H1 (cell line): ENCODE results near the gene TAF7L. TPM values are rescaled to one million over a fixed set of nuclear protein-coding genes. Genes with fewer than 3 reads are reported as not detected.
"Not testable (repeated sequence)": the region's sequence is repeated elsewhere in the genome, so short reads cannot be mapped to it uniquely, and the experiment has no call there.

Experiments used
- CTCF ChIA-PET: fragments of 300-600 bp; sonication (Branson Sonifier 250); formaldehyde crosslinking; loops from one replicate; lab custom pipeline; 2021; ENCODE audit not compliant: partially characterized antibody; lab: Charles Lee
- POLR2A ChIA-PET: fragments of 300-600 bp; sonication (Branson Sonifier 250); formaldehyde crosslinking; loops from one replicate; lab custom pipeline; 2021; ENCODE audit warnings: inconsistent platforms; ENCODE audit not compliant: partially characterized antibody; lab: Charles Lee
- DNase-seq, 2 experiments: peaks; one replicate each; pipeline versions ENCODE4 v3.0.0 to v3.0.0-alpha.2; 2010 to 2022; ENCODE audit warnings: low spot score in 2 of 2, low read depth in 1 of 2, mixed read lengths in 1 of 2
- FAIRE-seq: peaks from 2 replicates; lab custom pipeline; 2011; peaks lifted over from hg19 to GRCh38; lab: Jason Lieb, UNC
- H2AFZ ChIP-seq: 2 replicates; pipeline ENCODE4 v1.8.1; 2012; ENCODE audit warnings: low read length, inconsistent platforms
- H2AK5ac ChIP-seq: 2 replicates; pipeline ENCODE4 v1.6.1; 2013; ENCODE audit warnings: low read depth, low read length
- H2BK120ac ChIP-seq: replicated peaks from 2 replicates; pipeline ENCODE3; 2013; ENCODE audit warnings: low read depth, low read length, inconsistent platforms
- H2BK12ac ChIP-seq: 2 replicates; pipeline ENCODE4 v1.6.1; 2013; ENCODE audit warnings: low read depth, low read length
- H2BK15ac ChIP-seq: 2 replicates; pipeline ENCODE4 v1.6.1; 2013; ENCODE audit warnings: low read length
- H2BK20ac ChIP-seq: 2 replicates; pipeline ENCODE4 v1.6.1; 2013; ENCODE audit warnings: low read length
- H2BK5ac ChIP-seq: 2 replicates; pipeline ENCODE4 v1.6.1; 2013; ENCODE audit warnings: low read depth, low read length
- H3K14ac ChIP-seq: 2 replicates; pipeline ENCODE4 v1.6.1; 2013; ENCODE audit warnings: inconsistent platforms; ENCODE audit not compliant: insufficient read length
- H3K18ac ChIP-seq: 2 replicates; pipeline ENCODE4 v1.6.1; 2013; ENCODE audit warnings: low read length; ENCODE audit errors: extremely low read depth
- H3K23ac ChIP-seq: 2 replicates; pipeline ENCODE4 v1.6.1; 2013; ENCODE audit warnings: inconsistent platforms; ENCODE audit not compliant: insufficient read length
- H3K23me2 ChIP-seq: 2 replicates; pipeline ENCODE4 v1.6.1; 2013; ENCODE audit warnings: low read depth, low read length
- H3K27ac ChIP-seq: 2 replicates; pipeline ENCODE4 v1.6.1; 2011; ENCODE audit warnings: low read depth, low read length, inconsistent platforms
- H3K27me3 ChIP-seq, 4 experiments: replicated peaks in 1 of 4; 1 replicate in 1 of 4; 2 replicates in 3 of 4; pipeline versions ENCODE4 v1.6.1 to v1.8.1; 2011 to 2013; ENCODE audit warnings: low read length in 3 of 4, mild to moderate bottlenecking in 3 of 4, inconsistent platforms in 2 of 4, mixed read lengths in 2 of 4, moderate library complexity in 1 of 4; ENCODE audit not compliant: control insufficient read depth in 3 of 4, insufficient read depth in 3 of 4; ENCODE audit errors: extremely low read depth in 1 of 4
- H3K36me3 ChIP-seq, 4 experiments: 2 replicates each; pipeline versions ENCODE4 v1.6.1 to v1.8.1; 2011 to 2013; ENCODE audit warnings: mild to moderate bottlenecking in 4 of 4, low read length in 3 of 4, moderate library complexity in 2 of 4, control low read depth in 1 of 4, inconsistent platforms in 1 of 4; ENCODE audit not compliant: insufficient read depth in 4 of 4, control insufficient read depth in 2 of 4
- H3K4ac ChIP-seq: replicated peaks from 2 replicates; pipeline ENCODE3; 2013; ENCODE audit warnings: low read length, low read depth, mixed read lengths, inconsistent platforms; ENCODE audit not compliant: insufficient read length
- H3K4me1 ChIP-seq, 4 experiments: replicated peaks in 1 of 4; 1 replicate in 1 of 4; 2 replicates in 3 of 4; pipeline versions ENCODE4 v1.6.1 to v1.8.1; 2011 to 2013; ENCODE audit warnings: low read length in 3 of 4, inconsistent platforms in 2 of 4, mixed read lengths in 1 of 4; ENCODE audit not compliant: insufficient read depth in 4 of 4, control insufficient read depth in 3 of 4
- H3K4me2 ChIP-seq, 2 experiments: 2 replicates each; pipeline versions ENCODE4 v1.6.1 to v1.8.1; 2011 to 2013; ENCODE audit warnings: low read depth in 2 of 2, low read length in 2 of 2, control low read depth in 1 of 2, inconsistent platforms in 1 of 2, mild to moderate bottlenecking in 1 of 2; ENCODE audit not compliant: insufficient read depth in 1 of 2
- H3K4me3 ChIP-seq, 4 experiments: fragments of 200-600, 300-600 bp in 1 of 4; sonication (generic), shearing (Covaris generic), sonication (Bioruptor Twin) in 1 of 4; 2 replicates each; pipeline versions ENCODE4 v1.5.1 to v1.8.1; 2011 to 2016; ENCODE audit warnings: low read length in 4 of 4, low read depth in 3 of 4, control low read depth in 2 of 4, inconsistent platforms in 2 of 4, mild to moderate bottlenecking in 2 of 4, mixed read lengths in 1 of 4, moderate library complexity in 1 of 4; ENCODE audit not compliant: insufficient read depth in 2 of 4; ENCODE audit errors: extremely low read depth in 1 of 4
- H3K56ac ChIP-seq: replicated peaks from 2 replicates; pipeline ENCODE3; 2013; ENCODE audit warnings: low read depth, mild to moderate bottlenecking, mixed read lengths, low read length, inconsistent platforms; ENCODE audit not compliant: insufficient read length
- H3K79me1 ChIP-seq: 2 replicates; pipeline ENCODE4 v1.6.1; 2013; ENCODE audit warnings: low read depth, low read length, control low read depth
- H3K79me2 ChIP-seq, 2 experiments: 2 replicates each; pipeline versions ENCODE4 v1.6.1 to v1.8.1; 2012 to 2013; ENCODE audit warnings: low read length in 2 of 2, mild to moderate bottlenecking in 2 of 2, inconsistent platforms in 1 of 2; ENCODE audit not compliant: insufficient read depth in 2 of 2, control insufficient read depth in 1 of 2
- H3K9ac ChIP-seq, 4 experiments: replicated peaks in 1 of 4; 1 replicate in 1 of 4; 2 replicates in 3 of 4; pipeline versions ENCODE4 v1.6.1 to v1.8.1; 2011 to 2013; ENCODE audit warnings: low read depth in 3 of 4, low read length in 3 of 4, control low read depth in 2 of 4, mild to moderate bottlenecking in 2 of 4, moderate library complexity in 2 of 4, inconsistent platforms in 1 of 4; ENCODE audit errors: extremely low read depth in 1 of 4
- H3K9me3 ChIP-seq, 2 experiments: 2 replicates each; pipeline versions ENCODE4 v1.6.1 to v1.8.1; 2012 to 2013; ENCODE audit warnings: mild to moderate bottlenecking in 2 of 2, moderate library complexity in 2 of 2, control low read depth in 1 of 2, inconsistent platforms in 1 of 2, low read depth in 1 of 2, low read length in 1 of 2, mixed read lengths in 1 of 2; ENCODE audit not compliant: insufficient read depth in 2 of 2
- H4K20me1 ChIP-seq, 2 experiments: replicated peaks in 1 of 2; 2 replicates each; pipeline versions ENCODE3 to v1.8.1; 2011 to 2013; ENCODE audit warnings: inconsistent platforms in 2 of 2, low read length in 2 of 2, mild to moderate bottlenecking in 1 of 2; ENCODE audit not compliant: insufficient read depth in 2 of 2, control insufficient read depth in 1 of 2
- H4K5ac ChIP-seq: 2 replicates; pipeline ENCODE4 v1.6.1; 2013; ENCODE audit warnings: low read length, low read depth, mixed read lengths, inconsistent platforms; ENCODE audit not compliant: insufficient read length
- H4K8ac ChIP-seq: 2 replicates; pipeline ENCODE4 v1.8.0; 2013; ENCODE audit warnings: mild to moderate bottlenecking, moderate library complexity, low read length, inconsistent platforms; ENCODE audit not compliant: insufficient read depth; ENCODE audit errors: extremely low read depth
- H4K91ac ChIP-seq: replicated peaks from 2 replicates; pipeline ENCODE3; 2013; ENCODE audit warnings: low read length, mixed read lengths, inconsistent platforms; ENCODE audit not compliant: insufficient read length
- whole genome bisulfite sequencing, 2 experiments: shearing (Covaris generic) in 1 of 2; methylation state at CpG; one replicate each; pipeline versions ENCODE4 v1.1.6 to v1.1.7; 2013 to 2015; ENCODE audit warnings: low lambda C conversion rate in 2 of 2, mixed read lengths in 2 of 2, inconsistent platforms in 1 of 2, low coverage in 1 of 2, missing lambda C conversion rate in 1 of 2; ENCODE audit not compliant: insufficient replicate concordance in 2 of 2, insufficient coverage in 1 of 2, insufficient read length in 1 of 2; ENCODE audit errors: extremely low coverage in 1 of 2, missing lambda C conversion rate in 1 of 2; 5-methylcytosine and 5-hydroxymethylcytosine counted together
- polyA plus RNA-seq, 7 experiments: library from polyadenylated mRNA; depleted of rRNA in 3 of 7; stranded (reverse) in 5 of 7; unstranded in 2 of 7; fragments of >200 nt in 5 of 7; fragments of 200-250 nt in 2 of 7; gene quantifications; 1 replicate in 5 of 7; 2 replicates in 1 of 7; 4 replicates in 1 of 7; pipeline versions ENCODE4 v1.2.1 to v1.2.3, GENCODE V29; 2011 to 2013; ENCODE audit warnings: missing spikeins in 2 of 7, mixed read lengths in 2 of 7
- total RNA-seq: library from RNA; stranded (reverse); fragmentation: NEBNext Ultra II Directional; extraction: Animal tissue kit (Norgen Biotek cat#: 25700); gene quantifications from 2 replicates; pipeline ENCODE4 v1.2.1, GENCODE V29; 2021

Gene TAF7L
- total and polyA plus RNA-seq, 2 of the 8 experiments (the other 6 are each of a cell fraction or from before 2014, with no cell fraction given): not detected

DNA sequence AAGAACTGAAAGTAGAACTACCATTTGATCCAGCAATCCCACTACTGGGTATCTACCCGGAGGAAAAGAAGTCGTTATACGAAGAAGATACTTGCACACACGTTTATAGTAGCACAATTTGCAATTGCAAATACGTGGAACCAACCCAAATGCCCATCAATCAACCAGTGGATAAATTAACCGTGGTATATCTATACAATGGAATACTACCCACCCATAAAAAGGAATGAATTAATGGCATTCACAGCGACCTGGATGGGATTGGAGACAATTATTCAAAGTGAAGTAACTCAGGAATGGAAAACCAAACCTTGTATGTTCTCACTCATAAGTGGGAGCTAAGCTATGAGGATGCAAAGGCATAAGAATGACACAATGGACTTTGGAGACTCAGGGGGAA is 43.2 kb upstream of the TAF7L start:
- H4K5ac ChIP-seq, H2BK15ac ChIP-seq, H2AK5ac ChIP-seq, H2AFZ ChIP-seq, H3K9ac ChIP-seq, H2BK5ac ChIP-seq, H3K18ac ChIP-seq, H3K4me3 ChIP-seq, H3K27me3 ChIP-seq, H3K14ac ChIP-seq, DNase-seq, CTCF ChIA-PET, POLR2A ChIA-PET, H3K36me3 ChIP-seq, H3K79me1 ChIP-seq, H2BK20ac ChIP-seq, H3K23ac ChIP-seq, H3K27ac ChIP-seq, H2BK12ac ChIP-seq, H3K56ac ChIP-seq, FAIRE-seq, H4K20me1 ChIP-seq, H3K4me1 ChIP-seq, H3K23me2 ChIP-seq, H4K8ac ChIP-seq, H3K9me3 ChIP-seq, H4K91ac ChIP-seq, H2BK120ac ChIP-seq, H3K4me2 ChIP-seq, H3K79me2 ChIP-seq, H3K4ac ChIP-seq: not testable (repeated sequence)
- 75% methylated on average over 7 of the region's 7 CpGs; no CpG with 5 or more reads in 1 of the 2 experiments for WGBS, 2 experiments

DNA sequence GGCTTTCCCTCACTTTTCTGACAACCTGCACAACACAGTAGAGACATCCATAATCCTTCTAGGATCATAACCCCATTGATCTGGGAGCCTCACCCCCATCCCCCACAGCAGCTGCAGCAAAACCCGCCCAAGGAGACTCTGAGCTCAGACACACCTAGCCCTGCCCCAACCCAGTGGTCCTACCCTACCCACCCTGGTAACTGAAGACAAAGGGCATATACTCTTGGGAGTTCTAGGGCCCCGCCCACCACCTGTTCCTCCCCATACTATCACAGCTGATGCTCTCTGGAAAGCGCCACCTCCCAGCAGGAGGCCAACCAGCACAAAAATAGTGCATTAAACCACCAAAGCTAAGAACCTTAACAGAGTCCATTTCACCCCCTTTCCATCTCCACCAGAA is 35.5 kb upstream of the TAF7L start:
- H2AK5ac ChIP-seq, H3K36me3 ChIP-seq, H3K56ac ChIP-seq, POLR2A ChIA-PET, H4K8ac ChIP-seq, H2BK5ac ChIP-seq, H3K27ac ChIP-seq, H2AFZ ChIP-seq, DNase-seq, CTCF ChIA-PET, H3K4me3 ChIP-seq, H3K9me3 ChIP-seq, H3K14ac ChIP-seq, H2BK120ac ChIP-seq, FAIRE-seq, H4K91ac ChIP-seq, H3K18ac ChIP-seq, H3K9ac ChIP-seq, H3K4me2 ChIP-seq, H3K79me1 ChIP-seq, H2BK20ac ChIP-seq, H4K5ac ChIP-seq, H3K23ac ChIP-seq, H3K27me3 ChIP-seq, H3K4me1 ChIP-seq, H2BK12ac ChIP-seq, H2BK15ac ChIP-seq, H3K23me2 ChIP-seq, H3K4ac ChIP-seq, H4K20me1 ChIP-seq, H3K79me2 ChIP-seq: not testable (repeated sequence)
- WGBS, 2 experiments: no CpG with 5 or more reads among the region's 3 CpGs
